DLD1 (cell line): Measurements from ENCODE around the gene GPC5.
"Not testable (repeated sequence)": the region's sequence is repeated elsewhere in the genome, so short reads cannot be mapped to it uniquely, and the experiment has no call there.

ENCODE experiments used
- in situ Hi-C: cut with HindIII; loops from 2 replicates; pipeline ENCODE4 v1.10.0; 2017; ENCODE audit warnings: low sequenced_read_pairs

Gene GPC5

GRCh38 chr13:92491839-92492238, 1093.4 kb downstream of the GPC5 start:
- in situ Hi-C loops, result no loop called here

GRCh38 chr13:92494915-92495314, 1096.5 kb downstream of the GPC5 start:
- in situ Hi-C loops, result no loop called here

- in situ Hi-C loops, result no loop called here
These were observed 1101.8 kb downstream of the GPC5 start for GRCh38 chr13:92500192-92500591.

- in situ Hi-C loops, result no loop called here
These were observed 1112.0 kb downstream of the GPC5 start for GRCh38 chr13:92510416-92510815.

DNA sequence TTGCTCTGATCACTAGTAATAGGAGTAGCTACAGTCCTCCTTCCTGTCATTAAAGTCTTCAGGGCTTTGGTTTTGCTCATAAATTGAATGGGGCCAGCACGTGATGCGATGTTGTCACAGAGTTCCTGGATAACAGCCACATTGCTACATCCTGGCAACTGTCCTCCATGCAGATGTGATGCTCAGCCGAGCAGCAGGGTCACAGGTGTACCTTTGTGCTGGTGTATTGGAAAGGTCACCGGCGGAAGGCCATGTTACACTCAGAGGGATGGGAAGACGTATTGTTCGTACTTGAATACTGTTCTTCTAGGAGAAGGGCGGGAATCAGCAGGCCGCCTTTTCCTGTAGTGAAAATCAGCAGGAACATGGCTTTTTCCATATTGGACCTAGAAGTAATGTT, 1114.4 kb downstream of the GPC5 start:
- in situ Hi-C loops, result no loop called here

DNA sequence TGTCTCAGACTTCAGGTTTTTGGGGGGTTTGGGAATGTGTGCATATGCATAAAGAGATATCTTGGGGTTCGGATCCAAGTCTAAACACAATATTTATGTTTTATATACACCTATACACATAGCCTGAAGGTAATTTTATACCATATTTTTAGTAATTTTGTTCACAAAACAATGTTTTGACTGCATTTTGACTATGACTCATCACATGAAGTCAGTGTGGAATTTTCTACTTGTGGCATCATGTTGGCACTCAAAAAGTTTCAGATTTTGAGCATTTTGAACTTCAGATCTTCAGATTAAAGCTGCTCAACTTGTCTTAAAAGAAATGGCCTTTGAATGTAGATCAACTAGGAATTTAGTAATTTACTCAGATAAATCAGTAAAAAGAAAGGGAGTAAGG, 1115.3 kb downstream of the GPC5 start:
- in situ Hi-C loops, result no loop called here

DNA sequence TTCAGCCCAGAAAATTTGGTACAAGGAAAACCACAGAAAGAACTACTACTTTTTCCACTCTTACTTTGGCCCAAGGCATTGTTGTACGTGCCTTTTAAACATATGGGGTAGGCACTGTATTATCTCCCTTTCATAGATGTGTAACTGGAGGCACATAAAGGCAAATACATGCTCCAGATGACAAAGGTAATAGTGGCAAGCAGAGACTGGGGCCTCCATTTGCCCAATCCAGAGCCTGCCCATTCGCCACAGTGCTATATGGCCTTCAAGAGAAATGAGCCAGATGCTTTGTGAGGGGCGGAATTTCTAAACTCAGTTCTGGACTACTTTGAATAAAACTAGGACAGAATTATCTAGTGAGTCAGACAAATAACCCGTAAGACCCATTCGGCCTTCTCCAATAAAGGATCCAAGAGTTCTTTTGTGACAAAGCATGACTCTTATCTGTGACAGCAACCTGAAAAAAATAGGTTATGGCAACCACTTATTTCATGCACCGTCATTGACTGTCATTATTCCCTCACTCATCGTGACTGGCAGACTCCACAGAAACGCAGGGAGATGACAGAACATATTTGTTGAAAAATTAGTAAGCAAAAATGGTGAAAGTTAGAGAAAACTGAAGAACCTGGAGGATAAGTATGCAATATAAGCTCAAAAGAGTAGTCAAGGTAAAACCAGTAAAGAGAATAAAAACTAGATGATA, 1116.2 kb downstream of the GPC5 start:
- in situ Hi-C loops, result no loop called here

DNA sequence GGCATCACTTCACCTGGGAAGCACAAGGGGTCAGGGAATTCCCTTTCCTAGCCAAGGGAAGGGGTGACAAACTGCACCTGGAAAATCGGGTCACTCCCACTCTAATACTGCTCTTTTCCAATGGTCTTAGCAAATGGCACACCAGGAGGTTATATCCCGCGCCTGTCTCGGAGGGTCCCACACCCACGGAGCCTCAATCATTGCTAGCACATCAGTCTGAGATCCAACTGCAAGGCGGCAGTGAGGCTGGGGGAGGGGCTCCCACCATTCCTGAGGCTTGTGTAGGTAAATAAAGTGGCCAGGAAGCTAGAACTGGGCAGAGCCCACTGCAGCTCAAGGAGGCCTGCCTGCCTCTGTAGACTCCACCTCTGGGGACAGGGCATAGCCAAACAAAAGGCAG, 1118.5 kb downstream of the GPC5 start:
- in situ Hi-C loops, result not testable (repeated sequence)

GRCh38 chr13:92518622-92519021, 1120.2 kb downstream of the GPC5 start:
- in situ Hi-C loops, result not testable (repeated sequence)

DNA sequence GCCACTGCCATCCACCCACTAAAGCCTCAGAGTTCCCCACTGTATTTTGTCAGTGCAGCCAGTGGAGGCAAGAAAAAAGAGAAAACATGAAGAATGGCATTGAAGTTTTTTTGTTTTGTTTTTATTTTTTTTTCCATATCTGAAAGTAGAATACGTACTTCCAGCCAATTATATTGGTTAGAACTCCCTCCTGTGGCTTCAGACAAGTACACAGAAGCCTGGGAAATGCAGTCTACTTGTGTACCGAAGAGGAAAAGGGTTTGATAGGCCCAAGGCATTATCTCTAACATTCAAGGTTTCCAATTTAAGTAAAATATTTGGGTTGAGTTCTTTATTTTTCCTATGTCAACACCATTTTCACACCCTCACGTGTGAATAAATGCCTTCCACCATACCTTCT, 1131.9 kb downstream of the GPC5 start:
- in situ Hi-C loops, result no loop called here

- in situ Hi-C loops, result no loop called here
These were observed 1137.0 kb downstream of the GPC5 start for GRCh38 chr13:92535222-92536006.

- in situ Hi-C loops, result no loop called here
These were observed 1139.0 kb downstream of the GPC5 start for GRCh38 chr13:92537471-92537870.

- in situ Hi-C loops, result no loop called here
These were observed 1139.7 kb downstream of the GPC5 start for GRCh38 chr13:92538164-92538563.

DNA sequence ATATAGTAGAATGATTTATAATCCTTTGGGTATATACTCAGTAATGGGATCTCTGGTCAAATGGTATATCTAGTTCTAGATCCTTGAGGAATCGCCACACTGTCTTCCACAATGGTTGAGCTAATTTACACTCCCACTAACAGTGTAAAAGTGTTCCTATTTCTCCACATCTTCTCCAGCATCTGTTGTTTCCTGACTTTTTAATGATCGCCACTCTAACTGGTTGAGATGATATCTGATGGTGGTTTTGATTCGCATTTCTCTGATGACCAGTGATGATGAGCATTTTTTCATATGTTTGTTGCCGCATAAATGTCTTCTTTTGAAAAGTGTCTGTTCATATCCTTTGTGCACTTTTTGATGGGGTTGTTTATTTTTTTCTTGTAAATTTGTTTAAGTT, 1140.7 kb downstream of the GPC5 start:
- in situ Hi-C loops, result not testable (repeated sequence)

DNA sequence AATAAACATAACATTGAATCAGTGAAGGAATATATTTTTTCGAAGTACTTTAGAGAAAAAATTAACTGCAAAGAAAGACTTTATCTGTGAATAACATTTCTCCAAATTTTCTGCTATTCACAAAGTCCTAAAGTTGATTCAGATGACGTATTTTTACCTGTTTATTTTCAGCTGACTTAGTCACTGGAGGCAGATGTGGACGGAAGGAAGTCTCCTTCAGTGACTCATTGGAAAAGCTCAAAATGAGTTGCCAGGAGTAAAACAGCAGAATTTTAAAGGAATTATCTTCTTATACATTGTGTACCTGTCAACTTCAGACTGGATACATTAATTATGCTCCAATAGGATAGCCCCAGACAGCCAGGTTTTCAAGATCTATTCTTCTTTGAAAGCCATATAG, 1148.8 kb downstream of the GPC5 start:
- in situ Hi-C loops, result no loop called here

DNA sequence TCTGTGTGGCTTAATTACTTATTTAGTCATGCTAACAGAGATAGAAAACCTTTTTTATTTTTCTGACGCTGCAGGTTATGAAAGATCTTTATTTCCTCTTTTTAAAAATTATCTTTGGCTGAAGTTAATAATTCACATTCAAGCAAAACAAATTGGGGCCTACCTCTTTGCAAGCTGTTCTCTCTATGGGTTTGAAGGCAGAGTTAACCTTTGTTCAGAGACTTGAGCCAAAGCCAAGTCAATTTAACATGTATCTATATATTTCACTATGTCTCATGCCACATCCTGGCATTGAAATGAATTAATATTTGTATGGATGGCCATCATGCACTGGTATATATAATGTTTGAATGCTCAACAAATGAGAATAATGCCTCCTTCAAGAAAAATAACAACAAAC, 1150.9 kb downstream of the GPC5 start:
- in situ Hi-C loops, result no loop called here

DNA sequence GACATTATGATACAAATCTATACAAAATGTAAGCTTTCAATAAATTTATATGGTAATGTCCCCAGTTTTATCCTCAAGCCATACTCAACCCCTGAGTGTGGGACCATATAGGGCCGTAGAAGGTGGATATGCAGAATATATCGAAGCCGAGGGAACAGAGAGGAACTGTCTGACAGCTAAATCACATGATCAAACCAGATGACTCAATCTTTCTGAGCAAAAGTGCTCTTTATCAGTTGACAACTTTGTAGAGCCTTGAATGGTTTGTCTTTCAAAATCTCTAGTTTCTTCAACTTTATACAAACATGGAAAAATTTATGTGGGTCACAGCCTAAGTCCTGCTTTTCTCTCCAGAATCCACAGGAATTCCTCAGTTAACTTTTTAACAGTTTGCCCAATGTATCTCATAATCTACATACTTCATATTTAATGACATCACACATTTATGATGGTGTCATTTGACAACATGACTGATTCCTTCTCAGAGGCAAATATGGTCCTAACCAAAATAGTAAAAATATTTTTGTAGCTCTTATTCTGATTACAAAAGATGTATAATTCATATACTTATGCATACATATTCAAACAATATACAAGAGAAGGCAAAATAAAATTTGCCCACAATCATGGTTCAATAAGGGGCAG, 1155.2 kb downstream of the GPC5 start:
- in situ Hi-C loops, result no loop called here

DNA sequence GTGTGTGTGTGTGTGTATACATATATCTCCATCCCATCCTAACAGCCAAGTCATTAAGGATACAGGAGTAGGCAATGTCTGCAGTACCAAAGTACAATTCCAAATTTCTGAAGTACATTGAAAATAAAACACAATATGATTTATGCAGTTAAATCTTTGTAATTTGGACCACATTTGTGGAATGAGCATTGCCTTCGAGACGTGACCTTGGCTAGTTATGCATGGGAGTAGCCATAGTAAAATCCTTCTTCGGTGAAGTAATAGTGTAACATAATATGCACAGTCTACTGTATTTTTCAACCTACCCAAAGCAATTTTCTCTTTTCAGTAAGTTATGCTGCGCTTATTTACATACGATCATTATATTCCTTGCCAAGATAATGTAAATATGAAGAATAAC, 1162.5 kb downstream of the GPC5 start:
- in situ Hi-C loops, result no loop called here

- in situ Hi-C loops, result no loop called here
These were observed 1166.5 kb downstream of the GPC5 start for GRCh38 chr13:92564942-92565341.

- in situ Hi-C loops, result no loop called here
These were observed 1168.3 kb downstream of the GPC5 start for GRCh38 chr13:92566767-92567166.

GRCh38 chr13:92572190-92572589, 1173.8 kb downstream of the GPC5 start:
- in situ Hi-C loops, result no loop called here

GRCh38 chr13:92573467-92574057, 1175.1 kb downstream of the GPC5 start:
- in situ Hi-C loops, result no loop called here
